ENCODE measurements around the gene PIEZO2. TPM values are rescaled to one million over a fixed set of nuclear protein-coding genes. Genes with fewer than 3 reads are reported as not detected.

PIEZO2 gene
- total RNA-seq, 1 donor from 2014 or later: 4.2 TPM

DNA sequence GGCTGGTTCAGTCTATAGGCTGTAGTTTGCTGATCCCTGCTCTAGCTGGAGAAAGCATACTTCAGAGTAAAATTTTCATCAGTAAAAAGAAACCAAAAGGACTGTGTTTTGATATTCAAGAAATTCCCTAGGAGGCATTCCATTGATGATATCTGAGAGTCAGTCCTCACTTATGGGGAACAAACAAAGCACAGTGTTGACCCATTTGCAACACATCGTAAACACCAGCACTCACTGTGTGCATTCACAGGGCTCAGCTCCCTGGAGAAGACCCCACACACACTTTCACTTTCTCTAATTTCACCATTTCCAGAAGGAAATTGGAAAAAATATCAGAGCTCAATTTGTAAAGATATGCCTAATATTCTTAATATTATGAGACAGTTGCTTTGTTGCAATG, 147.1 kb downstream of the PIEZO2 start:
- Mint-ChIP-seq H3K36me3 (peaks cover 4% of the 10 kb centered on the region), H3K4me1 (peaks cover 28% of the 10 kb centered on the region), H3K27ac (no peak overlapping the region), H3K9me3 (peaks cover 17% of the 10 kb centered on the region), H3K4me3 (no peak overlapping the region), H3K27me3 (ENCODE audit: insufficient read depth, low read depth) (no peaks in the 10 kb centered on the region)
- TF ChIP-seq EZH2 (IDR thresholded peaks at IDR 0.05) (no peak), EZH2phosphoT487 (IDR thresholded peaks at IDR 0.05) (no peak)
- TF ChIP-seq, protein P1, sequence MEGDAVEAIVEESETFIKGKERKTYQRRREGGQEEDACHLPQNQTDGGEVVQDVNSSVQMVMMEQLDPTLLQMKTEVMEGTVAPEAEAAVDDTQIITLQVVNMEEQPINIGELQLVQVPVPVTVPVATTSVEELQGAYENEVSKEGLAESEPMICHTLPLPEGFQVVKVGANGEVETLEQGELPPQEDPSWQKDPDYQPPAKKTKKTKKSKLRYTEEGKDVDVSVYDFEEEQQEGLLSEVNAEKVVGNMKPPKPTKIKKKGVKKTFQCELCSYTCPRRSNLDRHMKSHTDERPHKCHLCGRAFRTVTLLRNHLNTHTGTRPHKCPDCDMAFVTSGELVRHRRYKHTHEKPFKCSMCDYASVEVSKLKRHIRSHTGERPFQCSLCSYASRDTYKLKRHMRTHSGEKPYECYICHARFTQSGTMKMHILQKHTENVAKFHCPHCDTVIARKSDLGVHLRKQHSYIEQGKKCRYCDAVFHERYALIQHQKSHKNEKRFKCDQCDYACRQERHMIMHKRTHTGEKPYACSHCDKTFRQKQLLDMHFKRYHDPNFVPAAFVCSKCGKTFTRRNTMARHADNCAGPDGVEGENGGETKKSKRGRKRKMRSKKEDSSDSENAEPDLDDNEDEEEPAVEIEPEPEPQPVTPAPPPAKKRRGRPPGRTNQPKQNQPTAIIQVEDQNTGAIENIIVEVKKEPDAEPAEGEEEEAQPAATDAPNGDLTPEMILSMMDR (IDR thresholded peaks at IDR 0.05): no peak
- no peak overlapping the region for H3K27ac ChIP-seq
- H3K9ac ChIP-seq: no peak overlapping the region
- H3F3A ChIP-seq (ENCODE audit: low read depth): no peaks in the 10 kb centered on the region
- no peak for DNase-seq (ENCODE audit: low spot score)
- H3K9me3 ChIP-seq (ENCODE audit: low read depth): peaks cover 9% of the 10 kb centered on the region
- no peaks in the 10 kb centered on the region for H3K79me2 ChIP-seq (ENCODE audit: low read depth)
- H2AFZ ChIP-seq (replicated peaks): no peak overlapping the region
- no peaks in the 10 kb centered on the region for H3K27me3 ChIP-seq
- H3K36me3 ChIP-seq: no peaks in the 10 kb centered on the region
- no peak overlapping the region for H3K4me2 ChIP-seq
- H3K4me1 ChIP-seq: peaks cover 6% of the 10 kb centered on the region
- H4K20me1 ChIP-seq (ENCODE audit: low read depth): no peaks in the 10 kb centered on the region
- H3K4me3 ChIP-seq: no peak overlapping the region

DNA sequence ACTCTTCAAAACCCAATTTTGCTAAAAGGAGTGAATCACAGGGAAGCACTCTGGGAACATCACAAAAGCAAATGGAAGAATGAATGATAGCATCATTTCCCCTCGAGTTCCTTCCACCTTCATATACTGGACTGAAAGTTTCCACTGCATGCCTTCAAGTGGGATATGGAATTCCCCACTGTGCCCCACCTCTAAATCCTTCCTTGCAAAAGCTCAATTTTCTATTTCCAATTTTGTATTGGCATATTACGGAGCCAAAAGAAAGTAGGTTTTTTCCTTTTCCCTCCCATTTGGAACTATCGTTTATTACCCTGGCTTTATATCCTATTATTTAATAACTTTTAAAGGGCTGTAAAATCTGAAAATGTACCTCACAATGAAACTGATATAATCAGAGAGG, 149.3 kb downstream of the PIEZO2 start:
- no peaks in the 10 kb centered on the region for H3K27me3 Mint-ChIP-seq (ENCODE audit: insufficient read depth, low read depth)

DNA sequence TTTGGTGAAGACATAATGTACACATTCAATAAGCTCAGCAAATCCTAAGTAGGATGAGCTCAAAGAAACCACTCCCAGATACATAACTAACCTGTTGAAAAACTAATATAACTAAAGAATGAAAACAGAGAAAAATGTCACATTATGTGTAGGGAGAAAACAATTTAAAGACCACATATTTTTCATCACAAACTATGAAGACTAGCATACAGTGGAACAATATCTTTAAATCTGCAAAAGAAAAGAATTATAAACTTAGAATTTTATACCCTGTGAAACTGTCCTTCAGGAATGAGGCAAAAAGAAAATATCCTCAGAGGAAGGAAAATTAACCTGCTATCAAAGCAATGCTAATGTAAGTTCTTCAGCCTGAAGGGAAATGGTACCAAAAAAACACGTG, 151.5 kb downstream of the PIEZO2 start:
- DNase-seq (ENCODE audit: low spot score): no peak
- Histone ChIP-seq H3K4me2 (no peak overlapping the region), H3K27ac (no peak overlapping the region), H4K20me1 (ENCODE audit: low read depth) (no peaks in the 10 kb centered on the region), H3K79me2 (ENCODE audit: low read depth) (no peaks in the 10 kb centered on the region), H3F3A (ENCODE audit: low read depth) (no peaks in the 10 kb centered on the region), H2AFZ (replicated peaks) (no peak overlapping the region), H3K9me3 (ENCODE audit: low read depth) (peaks cover 9% of the 10 kb centered on the region), H3K36me3 (no peaks in the 10 kb centered on the region), H3K9ac (no peak overlapping the region), H3K27me3 (no peaks in the 10 kb centered on the region), H3K4me1 (no peaks in the 10 kb centered on the region), H3K4me3 (no peak overlapping the region)
- Mint-ChIP-seq H3K27me3 (ENCODE audit: insufficient read depth, low read depth) (no peaks in the 10 kb centered on the region), H3K36me3 (peaks cover 4% of the 10 kb centered on the region), H3K27ac (no peak overlapping the region), H3K4me3 (no peak overlapping the region), H3K4me1 (no peaks in the 10 kb centered on the region), H3K9me3 (peaks cover 32% of the 10 kb centered on the region)
- TF ChIP-seq, protein P1 (IDR thresholded peaks at IDR 0.05): no peak
- TF ChIP-seq EZH2 (IDR thresholded peaks at IDR 0.05) (no peak), EZH2phosphoT487 (IDR thresholded peaks at IDR 0.05) (no peak)

More for the DNA sequence above, 149.3 kb downstream of the PIEZO2 start:
- H3K4me1 ChIP-seq: peaks cover 2% of the 10 kb centered on the region
- Mint-ChIP-seq H3K27ac (no peak overlapping the region), H3K4me3 (no peak overlapping the region), H3K36me3 (peaks cover 4% of the 10 kb centered on the region), H3K4me1 (peaks cover 12% of the 10 kb centered on the region), H3K9me3 (peaks cover 25% of the 10 kb centered on the region)
- no peak overlapping the region for H3K27ac ChIP-seq
- H3K9ac ChIP-seq: no peak overlapping the region
- no peak overlapping the region for H2AFZ ChIP-seq (replicated peaks)
- no peak overlapping the region for H3K4me3 ChIP-seq
- H4K20me1 ChIP-seq (ENCODE audit: low read depth): no peaks in the 10 kb centered on the region
- H3K9me3 ChIP-seq (ENCODE audit: low read depth): peaks cover 9% of the 10 kb centered on the region
- DNase-seq (ENCODE audit: low spot score): no peak
- no peaks in the 10 kb centered on the region for H3F3A ChIP-seq (ENCODE audit: low read depth)
- H3K4me2 ChIP-seq: no peak overlapping the region
- H3K27me3 ChIP-seq: no peaks in the 10 kb centered on the region
- TF ChIP-seq EZH2 (IDR thresholded peaks at IDR 0.05) (no peak), EZH2phosphoT487 (IDR thresholded peaks at IDR 0.05) (no peak)
- TF ChIP-seq, protein P1 (IDR thresholded peaks at IDR 0.05): no peak
- no peaks in the 10 kb centered on the region for H3K36me3 ChIP-seq
- H3K79me2 ChIP-seq (ENCODE audit: low read depth): no peaks in the 10 kb centered on the region
